Right atrium auricular region (tissue), 2 donors: ENCODE results near the gene HIBCH. TPM values are rescaled to one million over a fixed set of nuclear protein-coding genes. Genes with fewer than 3 reads are reported as not detected.

Experiments
- DNase-seq: peaks from one replicate; pipeline ENCODE4 v3.0.0-alpha.2; 2019; ENCODE audit warnings: low spot score
- H3K27ac ChIP-seq, 2 donors: fragments of 200-600 bp; sonication (generic); 1 replicate in 1 of 2; 2 replicates in 1 of 2; pipeline ENCODE4 v1.5.1; 2016 to 2019
- H3K27me3 ChIP-seq, 2 donors: fragments of 200-600 bp; sonication (generic); one replicate each; pipeline versions ENCODE4 v1.5.1 to v1.6.0; 2017 to 2019
- H3K36me3 ChIP-seq: fragments of 200-600 bp; sonication (generic); one replicate; pipeline ENCODE4 v1.5.1; 2016
- H3K4me1 ChIP-seq, 2 donors: fragments of 200-600 bp; sonication (generic); one replicate each; pipeline versions ENCODE4 v1.5.1 to v1.6.0; 2017 to 2019
- H3K4me3 ChIP-seq, 2 donors: fragments of 200-600 bp; sonication (generic); 1 replicate in 1 of 2; 2 replicates in 1 of 2; pipeline ENCODE4 v1.5.1; 2017 to 2019; ENCODE audit warnings: mild to moderate bottlenecking in 1 of 2, moderate library complexity in 1 of 2
- H3K9me3 ChIP-seq, 2 donors: fragments of 200-600 bp; sonication (generic); one replicate each; pipeline ENCODE4 v1.5.1; 2019
- total RNA-seq, 2 donors: library from RNA; depleted of rRNA; stranded (reverse); fragments of >200 nt; gene quantifications; one replicate each; pipeline ENCODE4 v1.1.0, GENCODE V29; 2016
- TF ChIP-seq, protein P1 (sequence below), 2 donors: fragments of 200-600 bp; sonication (generic); IDR thresholded peaks; one replicate each; pipeline ENCODE4 v1.5.1; 2019; ENCODE audit warnings: antibody characterized with exemption in 2 of 2

The HIBCH gene
- total RNA-seq, 2 donors from 2014 or later = 11.9 to 17.6 TPM

DNA sequence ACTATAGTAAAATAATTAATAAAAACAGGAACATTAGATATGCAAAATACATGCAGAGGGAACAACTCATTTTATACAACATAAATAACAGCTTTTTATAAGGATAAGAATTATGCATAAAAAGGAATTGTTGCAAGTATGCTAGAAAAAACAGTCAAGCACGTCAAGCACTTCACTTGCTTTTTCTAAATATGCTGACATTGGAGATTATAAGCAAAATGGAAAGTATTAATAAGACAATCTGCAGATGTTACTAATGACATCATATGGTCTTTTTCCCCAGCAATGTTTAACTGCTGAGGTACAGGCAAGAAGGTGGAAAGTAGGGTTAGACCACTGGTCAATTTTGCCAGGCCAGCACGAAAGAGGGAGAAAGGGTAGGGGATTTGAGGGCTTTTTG, 111.7 kb downstream of the HIBCH start:
- no peaks in the 10 kb centered on the region for H3K4me1 ChIP-seq
- no peak overlapping the region for H3K27ac ChIP-seq
- no peaks in the 10 kb centered on the region for H3K9me3 ChIP-seq
- no peak overlapping the region for H3K4me3 ChIP-seq
- H3K27me3 ChIP-seq = no peaks in the 10 kb centered on the region
- TF ChIP-seq, protein P1, sequence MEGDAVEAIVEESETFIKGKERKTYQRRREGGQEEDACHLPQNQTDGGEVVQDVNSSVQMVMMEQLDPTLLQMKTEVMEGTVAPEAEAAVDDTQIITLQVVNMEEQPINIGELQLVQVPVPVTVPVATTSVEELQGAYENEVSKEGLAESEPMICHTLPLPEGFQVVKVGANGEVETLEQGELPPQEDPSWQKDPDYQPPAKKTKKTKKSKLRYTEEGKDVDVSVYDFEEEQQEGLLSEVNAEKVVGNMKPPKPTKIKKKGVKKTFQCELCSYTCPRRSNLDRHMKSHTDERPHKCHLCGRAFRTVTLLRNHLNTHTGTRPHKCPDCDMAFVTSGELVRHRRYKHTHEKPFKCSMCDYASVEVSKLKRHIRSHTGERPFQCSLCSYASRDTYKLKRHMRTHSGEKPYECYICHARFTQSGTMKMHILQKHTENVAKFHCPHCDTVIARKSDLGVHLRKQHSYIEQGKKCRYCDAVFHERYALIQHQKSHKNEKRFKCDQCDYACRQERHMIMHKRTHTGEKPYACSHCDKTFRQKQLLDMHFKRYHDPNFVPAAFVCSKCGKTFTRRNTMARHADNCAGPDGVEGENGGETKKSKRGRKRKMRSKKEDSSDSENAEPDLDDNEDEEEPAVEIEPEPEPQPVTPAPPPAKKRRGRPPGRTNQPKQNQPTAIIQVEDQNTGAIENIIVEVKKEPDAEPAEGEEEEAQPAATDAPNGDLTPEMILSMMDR (IDR thresholded peaks at IDR 0.05) = no peak
- no peaks in the 10 kb centered on the region for H3K36me3 ChIP-seq
- DNase-seq = no peak

DNA sequence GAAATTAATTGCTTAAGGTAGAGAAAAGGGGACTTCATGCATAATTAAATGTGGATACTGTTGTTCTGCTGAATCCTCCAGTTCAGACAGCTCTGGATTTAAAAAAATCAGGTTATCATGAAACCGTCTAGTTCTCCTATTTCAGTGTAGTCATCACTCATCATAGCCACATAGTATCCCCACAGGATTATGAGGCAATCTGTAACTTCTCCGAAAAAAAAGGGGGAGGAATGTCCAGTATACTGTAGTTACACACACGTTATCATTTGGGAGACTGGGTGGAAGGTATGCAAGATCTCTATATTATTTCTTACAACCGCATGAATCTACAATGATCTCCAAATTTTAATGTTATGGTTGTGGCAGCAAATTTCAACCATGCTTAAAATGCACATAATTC, 114.0 kb downstream of the HIBCH start:
- Histone ChIP-seq H3K36me3 (no peaks in the 10 kb centered on the region), H3K4me1 (peaks cover 0 to 4% of the 10 kb centered on the region in 2 donors), H3K9me3 (no peaks in the 10 kb centered on the region), H3K27ac (no peak overlapping the region), H3K4me3 (no peak overlapping the region), H3K27me3 (no peaks in the 10 kb centered on the region)
- TF ChIP-seq, protein P1 (IDR thresholded peaks at IDR 0.05) = no peak
- no peak for DNase-seq

DNA sequence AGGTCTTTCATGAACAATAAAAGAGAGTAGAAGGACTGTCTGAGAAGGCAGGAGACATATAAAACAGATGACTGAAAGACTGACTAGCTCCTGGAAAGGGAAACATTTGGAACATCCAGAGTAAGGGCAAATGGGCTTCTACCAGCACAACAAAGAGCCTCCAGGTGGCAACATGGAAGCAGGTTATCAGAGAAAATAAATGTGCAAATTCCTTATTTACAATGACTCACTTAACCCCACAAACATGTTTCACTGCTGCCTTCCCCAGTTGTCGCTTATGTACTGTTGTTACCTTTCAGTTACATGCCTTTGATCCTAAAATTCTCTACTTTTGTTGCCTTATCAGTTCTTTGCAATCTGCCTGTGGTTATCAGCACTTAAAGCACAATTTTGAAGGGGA, 117.0 kb downstream of the HIBCH start:
- no peak for DNase-seq
- Histone ChIP-seq H3K9me3 (no peaks in the 10 kb centered on the region), H3K4me3 (no peak overlapping the region), H3K36me3 (no peaks in the 10 kb centered on the region), H3K27ac (no peak overlapping the region), H3K4me1 (peaks cover 0 to 6% of the 10 kb centered on the region in 2 donors), H3K27me3 (no peaks in the 10 kb centered on the region)
- TF ChIP-seq, protein P1 (IDR thresholded peaks at IDR 0.05) = no peak

DNA sequence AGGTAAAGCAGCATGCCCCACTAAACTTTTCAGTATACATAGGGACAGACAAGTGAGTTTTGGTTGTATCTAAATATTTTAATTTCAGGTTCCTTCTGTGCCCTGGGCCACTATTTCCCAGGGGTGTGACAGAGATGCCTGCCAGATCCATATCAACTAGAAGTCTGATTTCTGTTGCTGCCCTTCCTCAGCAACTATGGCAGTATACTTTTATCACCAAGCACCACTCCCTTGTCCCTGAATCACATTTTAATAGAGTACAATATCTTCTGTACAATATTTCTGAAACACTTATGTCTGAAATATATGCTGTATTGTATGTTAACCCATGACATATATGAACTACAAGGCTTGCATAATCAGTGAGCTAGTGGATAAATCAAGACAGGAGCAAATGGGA, 117.6 kb downstream of the HIBCH start:
- Histone ChIP-seq H3K9me3 (no peaks in the 10 kb centered on the region), H3K4me3 (no peak overlapping the region), H3K27ac (no peak overlapping the region), H3K4me1 (peaks cover 0 to 12% of the 10 kb centered on the region in 2 donors), H3K27me3 (no peaks in the 10 kb centered on the region), H3K36me3 (no peaks in the 10 kb centered on the region)
- DNase-seq = no peak
- TF ChIP-seq, protein P1 (IDR thresholded peaks at IDR 0.05) = no peak

DNA sequence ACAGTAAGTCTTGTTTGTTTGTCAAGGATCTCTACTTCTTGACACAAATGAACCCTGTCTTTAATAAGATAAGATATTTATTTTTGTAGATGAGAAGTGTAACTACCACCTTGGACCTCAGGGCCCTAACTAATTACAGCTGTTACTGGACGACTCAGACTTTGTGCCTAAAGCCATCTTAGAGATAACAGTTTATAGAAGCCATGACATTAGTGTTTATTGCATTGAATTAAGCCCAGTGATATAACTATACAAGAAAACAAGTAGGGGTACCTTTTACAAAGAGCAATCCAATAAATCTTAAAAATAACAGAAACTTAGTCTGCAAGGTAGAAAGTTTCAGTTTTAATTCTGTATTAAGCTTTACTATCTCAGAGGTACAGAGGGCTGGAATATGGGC, 119.0 kb downstream of the HIBCH start:
- TF ChIP-seq, protein P1 (IDR thresholded peaks at IDR 0.05) = no peak
- no peaks in the 10 kb centered on the region for H3K36me3 ChIP-seq

DNA sequence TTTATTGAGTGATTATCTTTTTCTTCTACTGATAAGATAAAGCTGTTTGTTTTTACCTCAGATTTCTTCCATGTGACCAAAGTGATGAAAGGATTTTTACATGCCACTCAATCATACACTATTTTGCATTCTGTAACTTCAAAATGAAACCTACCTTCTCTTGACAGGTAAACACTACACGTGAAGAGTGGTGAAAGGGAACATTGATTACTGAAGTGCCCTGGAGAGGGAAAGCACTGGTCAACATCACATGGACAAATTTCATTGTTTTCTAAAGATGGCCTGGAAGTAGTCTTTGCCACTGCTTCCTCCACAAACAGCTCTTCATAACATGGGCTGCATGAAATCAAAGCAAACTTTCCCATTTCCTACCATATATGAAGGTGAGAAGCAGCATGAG, 120.1 kb downstream of the HIBCH start:
- no peak overlapping the region for H3K4me3 ChIP-seq
- H3K36me3 ChIP-seq = no peaks in the 10 kb centered on the region
- no peaks in the 10 kb centered on the region for H3K27me3 ChIP-seq
- TF ChIP-seq, protein P1 (IDR thresholded peaks at IDR 0.05) = no peak
- no peaks in the 10 kb centered on the region for H3K9me3 ChIP-seq
- H3K27ac ChIP-seq = no peak overlapping the region
- peaks cover 0 to 15% of the 10 kb centered on the region in 2 donors for H3K4me1 ChIP-seq
- no peak for DNase-seq

More for the DNA sequence above, 119.0 kb downstream of the HIBCH start:
- no peak overlapping the region for H3K27ac ChIP-seq
- peaks cover 0 to 15% of the 10 kb centered on the region in 2 donors for H3K4me1 ChIP-seq
- DNase-seq = no peak
- no peak overlapping the region for H3K4me3 ChIP-seq
- no peaks in the 10 kb centered on the region for H3K9me3 ChIP-seq
- no peaks in the 10 kb centered on the region for H3K27me3 ChIP-seq
